ENCODE data around the gene PHYHIPL. TPM values are rescaled to one million over a fixed set of nuclear protein-coding genes. Genes with fewer than 3 reads are reported as not detected.

The PHYHIPL gene
- total and polyA plus RNA-seq, 2 donors (not counting 3 experiments of a cell fraction or from before 2014, with no cell fraction given), result not detected

- DNase-seq (ENCODE audit: low read depth, low spot score) (no peak), FAIRE-seq (no peak)
- CTCF ChIA-PET, result no interaction called here
- Histone ChIP-seq H2AFZ (ENCODE audit: low read depth, low read length) (no peak overlapping the region), H3K36me3 (ENCODE audit: control insufficient read depth in 2 of 2, extremely low read depth in 1 of 2, insufficient read depth in 2 of 2, low read length in 2 of 2) (no peaks in the 10 kb centered on the region), H3K79me2 (ENCODE audit: control insufficient read depth, insufficient read depth, low read length) (no peaks in the 10 kb centered on the region), H3K4me1 (ENCODE audit: control insufficient read depth, extremely low read depth, insufficient read depth, low read length) (no peaks in the 10 kb centered on the region), H3K27ac (ENCODE audit: insufficient read depth, low read depth, low read length) (no peak overlapping the region), H4K20me1 (replicated peaks; ENCODE audit: control insufficient read depth, extremely low read depth, insufficient read depth, low read length) (no peaks in the 10 kb centered on the region), H3K9me3 (replicated peaks; ENCODE audit: control insufficient read depth, insufficient read depth, low read length) (no peaks in the 10 kb centered on the region), H3K9me1 (replicated peaks; ENCODE audit: control insufficient read depth, extremely low read depth, insufficient read depth, low read length) (no peaks in the 10 kb centered on the region), H3K27me3 (ENCODE audit: control insufficient read depth in 2 of 2, insufficient read depth in 2 of 2, low read length in 2 of 2) (no peaks in the 10 kb centered on the region), H3K9ac (replicated peaks; ENCODE audit: extremely low read depth, insufficient read depth, low read length) (no peak overlapping the region), H3K4me2 (ENCODE audit: insufficient read depth, low read length) (no peak overlapping the region), H3K4me3 (replicated peaks in 1 of 3; ENCODE audit: insufficient read depth in 1 of 3, low read depth in 1 of 3, low read length in 3 of 3) (no peak overlapping the region)
- no TSS peak for BruUV-seq (replicated peaks)
- intact Hi-C loops (cut with micrococcal nuclease) (no loop called here), dilution Hi-C loops (cut with MboI; ENCODE audit: extremely low pct_ligation_motif_present, low sequenced_read_pairs) (no loop called here)
- POLR2A ChIA-PET, result no interaction called here
- no peak for TF ChIP-seq JUN (IDR thresholded peaks at IDR 0.05; ENCODE audit: borderline replicate concordance, insufficient read depth, insufficient read length, low read depth)
- TF ChIP-seq MAX (IDR thresholded peaks at IDR 0.05; ENCODE audit: insufficient read depth, insufficient read length), result no peak
- no peak for TF ChIP-seq EZH2 (IDR thresholded peaks at IDR 0.05; ENCODE audit: borderline replicate concordance, low read depth, low read length, severe bottlenecking)
- TF ChIP-seq POLR2AphosphoS5 (IDR thresholded peaks at IDR 0.05; ENCODE audit: insufficient read depth, low read depth, low read length), result no peak
- no peak for TF ChIP-seq FOS (IDR thresholded peaks at IDR 0.05; ENCODE audit: borderline replicate concordance, insufficient read depth, low read length)
- TF ChIP-seq GATA2 (IDR thresholded peaks at IDR 0.05; ENCODE audit: insufficient read depth, insufficient read length, low read depth, low read length), result no peak
These were observed 79.0 kb downstream of the PHYHIPL start for GRCh38 chr10:59255463-59255862.

- Histone ChIP-seq H3K4me2 (ENCODE audit: insufficient read depth, low read length) (no peak overlapping the region), H3K4me1 (ENCODE audit: control insufficient read depth, extremely low read depth, insufficient read depth, low read length) (no peaks in the 10 kb centered on the region), H3K9me1 (replicated peaks; ENCODE audit: control insufficient read depth, extremely low read depth, insufficient read depth, low read length) (no peaks in the 10 kb centered on the region), H3K9me3 (replicated peaks; ENCODE audit: control insufficient read depth, insufficient read depth, low read length) (no peaks in the 10 kb centered on the region), H3K79me2 (ENCODE audit: control insufficient read depth, insufficient read depth, low read length) (no peaks in the 10 kb centered on the region), H3K36me3 (ENCODE audit: control insufficient read depth in 2 of 2, extremely low read depth in 1 of 2, insufficient read depth in 2 of 2, low read length in 2 of 2) (no peaks in the 10 kb centered on the region), H2AFZ (ENCODE audit: low read depth, low read length) (no peak overlapping the region), H3K9ac (replicated peaks; ENCODE audit: extremely low read depth, insufficient read depth, low read length) (no peak overlapping the region), H4K20me1 (replicated peaks; ENCODE audit: control insufficient read depth, extremely low read depth, insufficient read depth, low read length) (no peaks in the 10 kb centered on the region), H3K27me3 (ENCODE audit: control insufficient read depth in 2 of 2, insufficient read depth in 2 of 2, low read length in 2 of 2) (no peaks in the 10 kb centered on the region), H3K4me3 (replicated peaks in 1 of 3; ENCODE audit: insufficient read depth in 1 of 3, low read depth in 1 of 3, low read length in 3 of 3) (no peak overlapping the region), H3K27ac (ENCODE audit: insufficient read depth, low read depth, low read length) (no peak overlapping the region)
- ChIA-PET CTCF (no interaction called here), POLR2A (no interaction called here)
- TF ChIP-seq POLR2A (IDR thresholded peaks at IDR 0.05; ENCODE audit: low read depth, low read length) (no peak), GATA2 (IDR thresholded peaks at IDR 0.05; ENCODE audit: insufficient read depth, insufficient read length, low read depth, low read length) (no peak)
- intact Hi-C loops (cut with micrococcal nuclease), result no loop called here
- FAIRE-seq, result no peak
- DNase-seq (ENCODE audit: low read depth, low spot score), result no peak
- dilution Hi-C loops (cut with MboI; ENCODE audit: extremely low pct_ligation_motif_present, low sequenced_read_pairs), result no loop called here
- BruUV-seq (replicated peaks), result no TSS peak
These were observed 80.8 kb downstream of the PHYHIPL start for GRCh38 chr10:59257224-59257623.

All from endothelial cell of umbilical vein (primary cell).